SK-N-SH (cell line): ENCODE results near the gene PPP1R14C. TPM values are rescaled to one million over a fixed set of nuclear protein-coding genes. Genes with fewer than 3 reads are reported as not detected.

Experiments
- CTCF ChIA-PET: fragments of 300-600, 350-600 bp; formaldehyde crosslinking; extraction: SDS; loops from one replicate; lab custom pipeline; 2021; lab: Yijun Ruan, JAX
- POLR2A ChIA-PET: fragments of 350-600 bp; sonication (Branson Sonifier 250); formaldehyde crosslinking; extraction: SDS; loops from one replicate; lab custom pipeline; 2020; ENCODE audit warnings: antibody characterized with exemption, inconsistent platforms; lab: Yijun Ruan, JAX
- DNase-seq: peaks from one replicate; pipeline ENCODE4 v3.0.0; 2012
- H2AFZ ChIP-seq: fragments of 200-600 bp; sonication (generic); 2 replicates; pipeline ENCODE4 v1.8.1; 2016; ENCODE audit warnings: antibody characterized with exemption, mild to moderate bottlenecking, low read depth
- H3F3A ChIP-seq: fragments of 200-600 bp; sonication (generic); replicated peaks from 2 replicates; pipeline ENCODE3; 2016; ENCODE audit warnings: antibody characterized with exemption, mild to moderate bottlenecking; ENCODE audit not compliant: insufficient read depth
- H3K27ac ChIP-seq, 2 experiments: fragments of 200-500 bp in 1 of 2; fragments of 200-600 bp in 1 of 2; sonication (Bioruptor generic) in 1 of 2; sonication (generic), shearing (Covaris generic) in 1 of 2; 2 replicates each; pipeline versions ENCODE4 v1.5.1 to v1.6.1; 2014 to 2016; ENCODE audit warnings: low read depth in 2 of 2, inconsistent platforms in 1 of 2, low read length in 1 of 2, mild to moderate bottlenecking in 1 of 2, mixed read lengths in 1 of 2
- H3K27me3 ChIP-seq: fragments of 200-600 bp; sonication (generic), shearing (Covaris generic); 2 replicates; pipeline ENCODE4 v1.6.1; 2016; ENCODE audit warnings: mixed run types; ENCODE audit not compliant: insufficient read depth
- H3K36me3 ChIP-seq, 2 experiments: fragments of 200-500 bp in 1 of 2; fragments of 200-600 bp in 1 of 2; sonication (Bioruptor generic) in 1 of 2; sonication (generic) in 1 of 2; replicated peaks in 1 of 2; 2 replicates each; pipeline versions ENCODE3 to v1.5.1; 2014 to 2016; ENCODE audit warnings: low read length in 1 of 2, mild to moderate bottlenecking in 1 of 2; ENCODE audit not compliant: insufficient read depth in 2 of 2, control insufficient read depth in 1 of 2
- H3K4me1 ChIP-seq, 2 experiments: fragments of 200-500 bp in 1 of 2; fragments of 200-600 bp in 1 of 2; sonication (Bioruptor generic) in 1 of 2; sonication (generic), shearing (Covaris generic) in 1 of 2; 2 replicates each; pipeline versions ENCODE4 v1.5.1 to v1.6.1; 2014 to 2016; ENCODE audit warnings: low read depth in 1 of 2, low read length in 1 of 2, mixed run types in 1 of 2; ENCODE audit not compliant: insufficient read depth in 2 of 2, control insufficient read depth in 1 of 2
- H3K4me2 ChIP-seq: fragments of 200-600 bp; sonication (generic), shearing (Covaris generic); 2 replicates; pipeline ENCODE4 v1.6.1; 2017; ENCODE audit warnings: mixed run types
- H3K4me3 ChIP-seq, 2 experiments: fragments of 200-500 bp in 1 of 2; fragments of 200-600 bp in 1 of 2; sonication (Bioruptor generic) in 1 of 2; sonication (generic), shearing (Covaris generic) in 1 of 2; 2 replicates each; pipeline versions ENCODE4 v1.5.1 to v1.8.1; 2014 to 2016; ENCODE audit warnings: low read depth in 2 of 2, inconsistent platforms in 1 of 2, low read length in 1 of 2, mild to moderate bottlenecking in 1 of 2, mixed read lengths in 1 of 2, moderate library complexity in 1 of 2
- H3K79me2 ChIP-seq: fragments of 200-600 bp; sonication (generic); 2 replicates; pipeline ENCODE4 v1.8.1; 2017; ENCODE audit warnings: mild to moderate bottlenecking; ENCODE audit not compliant: insufficient read depth
- H3K9ac ChIP-seq: fragments of 200-600 bp; sonication (generic); 2 replicates; pipeline ENCODE4 v1.6.1; 2017; ENCODE audit warnings: mixed run types
- H3K9me2 ChIP-seq: fragments of 200-600 bp; sonication (generic); 2 replicates; pipeline ENCODE4 v1.6.1; 2017; ENCODE audit warnings: mixed run types
- H3K9me3 ChIP-seq: fragments of 200-600 bp; sonication (generic); 2 replicates; pipeline ENCODE4 v1.6.1; 2017; ENCODE audit warnings: mixed run types, mild to moderate bottlenecking, moderate library complexity
- H4K20me1 ChIP-seq: fragments of 200-600 bp; sonication (generic); 2 replicates; pipeline ENCODE4 v1.6.1; 2017; ENCODE audit warnings: mild to moderate bottlenecking, mixed run types; ENCODE audit not compliant: insufficient read depth
- FOXM1 ChIP-seq: IDR thresholded peaks from 2 replicates; pipeline ENCODE4 v1.4.0; 2012; ENCODE audit warnings: low read depth, mild to moderate bottlenecking
- GABPA ChIP-seq: IDR thresholded peaks from 2 replicates; pipeline ENCODE4 v1.4.0; 2012; ENCODE audit warnings: low read depth, mild to moderate bottlenecking
- RCOR1 ChIP-seq: fragments of 150-350 bp; IDR thresholded peaks from 2 replicates; pipeline ENCODE4 v1.6.1; 2017; ENCODE audit warnings: antibody characterized with exemption, low read length
- SIN3A ChIP-seq: IDR thresholded peaks from 2 replicates; pipeline ENCODE4 v1.6.1; 2012; ENCODE audit warnings: low read depth, mild to moderate bottlenecking, low read length, moderate library complexity, borderline replicate concordance
- YY1 ChIP-seq: IDR thresholded peaks from 2 replicates; pipeline ENCODE4 v1.4.0; 2012; ENCODE audit warnings: low read depth, mild to moderate bottlenecking
- WGBS: methylation state at CpG from one replicate; pipeline ENCODE4 v1.1.6; 2017; ENCODE audit warnings: low lambda C conversion rate; 5-methylcytosine and 5-hydroxymethylcytosine counted together
- polyA plus RNA-seq, 3 experiments: library from polyadenylated mRNA; depleted of rRNA; stranded (reverse); fragments of >200 nt; gene quantifications; 2 replicates each; pipeline ENCODE4 v1.2.3, GENCODE V29; 2012
- TF ChIP-seq, protein P1 (sequence below): IDR thresholded peaks from 2 replicates; pipeline ENCODE4 v1.6.1; 2012; ENCODE audit warnings: mild to moderate bottlenecking, low read depth, low read length, moderate library complexity
- TF ChIP-seq, protein P2 (sequence below): IDR thresholded peaks from 2 replicates; pipeline ENCODE4 v1.4.0; 2012; ENCODE audit warnings: low read depth, borderline replicate concordance
- TF ChIP-seq, protein P3 (sequence below): fragments of 150-350 bp; IDR thresholded peaks from 2 replicates; pipeline ENCODE4 v1.6.1; 2016; ENCODE audit warnings: mild to moderate bottlenecking, low read depth, low read length
- TF ChIP-seq, protein P4 (sequence below): IDR thresholded peaks from 2 replicates; pipeline ENCODE4 v1.4.0; 2012; ENCODE audit warnings: low read depth
- TF ChIP-seq, protein P5 (sequence below): IDR thresholded peaks from 2 replicates; pipeline ENCODE4 v1.4.0; 2012; ENCODE audit warnings: low read depth, borderline replicate concordance
- TF ChIP-seq, protein P6 (sequence below): fragments of 200-600 bp; sonication (generic); IDR thresholded peaks from 2 replicates; pipeline ENCODE4 v1.6.1; 2017; ENCODE audit warnings: antibody characterized with exemption, mild to moderate bottlenecking, moderate library complexity

The PPP1R14C gene
- polyA plus RNA-seq, 1 of the 3 experiments (the other 2 are of a cell fraction): not detected

DNA sequence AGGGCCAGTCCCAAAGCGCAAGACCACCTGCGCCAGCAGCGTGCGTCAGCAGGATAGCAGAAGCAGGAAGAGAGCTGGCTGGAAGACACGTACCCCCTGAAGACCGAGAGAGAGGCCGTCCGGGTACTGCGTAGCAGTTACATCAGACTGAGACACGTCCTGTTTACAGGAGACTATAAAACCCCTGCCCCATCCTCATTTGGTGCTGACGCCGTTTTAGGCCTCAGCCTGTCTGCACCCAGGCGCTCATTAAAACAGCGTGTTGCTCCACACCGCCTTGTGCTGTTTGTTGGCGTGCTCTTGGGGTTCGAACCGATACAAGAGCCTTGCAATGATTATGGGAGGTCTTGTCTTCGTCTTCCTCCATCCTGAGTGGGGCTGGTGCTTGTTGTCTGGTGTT, 42.1 kb upstream of the PPP1R14C start:
- WGBS: 23% methylated on average over 13 of the region's 19 CpGs
- POLR2A ChIA-PET: no interaction called here
- no peak for DNase-seq
- no peaks in the 10 kb centered on the region for H3K9me2 ChIP-seq
- no peak overlapping the region for H3K27ac ChIP-seq
- peaks cover 28% of the 10 kb centered on the region; the same call in 1 of the 2 replicates for H3K27me3 ChIP-seq
- H3K4me3 ChIP-seq: no peak overlapping the region
- no peaks in the 10 kb centered on the region for H3K79me2 ChIP-seq
- no peak overlapping the region for H3K4me2 ChIP-seq
- no peaks in the 10 kb centered on the region for H3K36me3 ChIP-seq
- H4K20me1 ChIP-seq: no peaks in the 10 kb centered on the region
- H3K9ac ChIP-seq: no peak overlapping the region
- H2AFZ ChIP-seq: no peak overlapping the region
- no peaks in the 10 kb centered on the region for H3K4me1 ChIP-seq
- no peaks in the 10 kb centered on the region for H3F3A ChIP-seq
- CTCF ChIA-PET: interaction anchor here (0.7 to 1.2 kb wide), 2 partner anchors 12 to 19 kb away, joined by 3 read pairs; no protein-coding TSS in a partner anchor
- H3K9me3 ChIP-seq: no peaks in the 10 kb centered on the region
- TF ChIP-seq SIN3A: no peak
- TF ChIP-seq, protein P1, sequence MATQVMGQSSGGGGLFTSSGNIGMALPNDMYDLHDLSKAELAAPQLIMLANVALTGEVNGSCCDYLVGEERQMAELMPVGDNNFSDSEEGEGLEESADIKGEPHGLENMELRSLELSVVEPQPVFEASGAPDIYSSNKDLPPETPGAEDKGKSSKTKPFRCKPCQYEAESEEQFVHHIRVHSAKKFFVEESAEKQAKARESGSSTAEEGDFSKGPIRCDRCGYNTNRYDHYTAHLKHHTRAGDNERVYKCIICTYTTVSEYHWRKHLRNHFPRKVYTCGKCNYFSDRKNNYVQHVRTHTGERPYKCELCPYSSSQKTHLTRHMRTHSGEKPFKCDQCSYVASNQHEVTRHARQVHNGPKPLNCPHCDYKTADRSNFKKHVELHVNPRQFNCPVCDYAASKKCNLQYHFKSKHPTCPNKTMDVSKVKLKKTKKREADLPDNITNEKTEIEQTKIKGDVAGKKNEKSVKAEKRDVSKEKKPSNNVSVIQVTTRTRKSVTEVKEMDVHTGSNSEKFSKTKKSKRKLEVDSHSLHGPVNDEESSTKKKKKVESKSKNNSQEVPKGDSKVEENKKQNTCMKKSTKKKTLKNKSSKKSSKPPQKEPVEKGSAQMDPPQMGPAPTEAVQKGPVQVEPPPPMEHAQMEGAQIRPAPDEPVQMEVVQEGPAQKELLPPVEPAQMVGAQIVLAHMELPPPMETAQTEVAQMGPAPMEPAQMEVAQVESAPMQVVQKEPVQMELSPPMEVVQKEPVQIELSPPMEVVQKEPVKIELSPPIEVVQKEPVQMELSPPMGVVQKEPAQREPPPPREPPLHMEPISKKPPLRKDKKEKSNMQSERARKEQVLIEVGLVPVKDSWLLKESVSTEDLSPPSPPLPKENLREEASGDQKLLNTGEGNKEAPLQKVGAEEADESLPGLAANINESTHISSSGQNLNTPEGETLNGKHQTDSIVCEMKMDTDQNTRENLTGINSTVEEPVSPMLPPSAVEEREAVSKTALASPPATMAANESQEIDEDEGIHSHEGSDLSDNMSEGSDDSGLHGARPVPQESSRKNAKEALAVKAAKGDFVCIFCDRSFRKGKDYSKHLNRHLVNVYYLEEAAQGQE: no peak
- no peak for TF ChIP-seq FOXM1
- TF ChIP-seq, protein P2, sequence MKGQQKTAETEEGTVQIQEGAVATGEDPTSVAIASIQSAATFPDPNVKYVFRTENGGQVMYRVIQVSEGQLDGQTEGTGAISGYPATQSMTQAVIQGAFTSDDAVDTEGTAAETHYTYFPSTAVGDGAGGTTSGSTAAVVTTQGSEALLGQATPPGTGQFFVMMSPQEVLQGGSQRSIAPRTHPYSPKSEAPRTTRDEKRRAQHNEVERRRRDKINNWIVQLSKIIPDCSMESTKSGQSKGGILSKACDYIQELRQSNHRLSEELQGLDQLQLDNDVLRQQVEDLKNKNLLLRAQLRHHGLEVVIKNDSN: no peak
- TF ChIP-seq, protein P3, sequence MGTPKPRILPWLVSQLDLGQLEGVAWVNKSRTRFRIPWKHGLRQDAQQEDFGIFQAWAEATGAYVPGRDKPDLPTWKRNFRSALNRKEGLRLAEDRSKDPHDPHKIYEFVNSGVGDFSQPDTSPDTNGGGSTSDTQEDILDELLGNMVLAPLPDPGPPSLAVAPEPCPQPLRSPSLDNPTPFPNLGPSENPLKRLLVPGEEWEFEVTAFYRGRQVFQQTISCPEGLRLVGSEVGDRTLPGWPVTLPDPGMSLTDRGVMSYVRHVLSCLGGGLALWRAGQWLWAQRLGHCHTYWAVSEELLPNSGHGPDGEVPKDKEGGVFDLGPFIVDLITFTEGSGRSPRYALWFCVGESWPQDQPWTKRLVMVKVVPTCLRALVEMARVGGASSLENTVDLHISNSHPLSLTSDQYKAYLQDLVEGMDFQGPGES: no peak
- TF ChIP-seq, protein P4, sequence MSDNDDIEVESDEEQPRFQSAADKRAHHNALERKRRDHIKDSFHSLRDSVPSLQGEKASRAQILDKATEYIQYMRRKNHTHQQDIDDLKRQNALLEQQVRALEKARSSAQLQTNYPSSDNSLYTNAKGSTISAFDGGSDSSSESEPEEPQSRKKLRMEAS: no peak
- TF ChIP-seq GABPA: no peak
- TF ChIP-seq, protein P5, sequence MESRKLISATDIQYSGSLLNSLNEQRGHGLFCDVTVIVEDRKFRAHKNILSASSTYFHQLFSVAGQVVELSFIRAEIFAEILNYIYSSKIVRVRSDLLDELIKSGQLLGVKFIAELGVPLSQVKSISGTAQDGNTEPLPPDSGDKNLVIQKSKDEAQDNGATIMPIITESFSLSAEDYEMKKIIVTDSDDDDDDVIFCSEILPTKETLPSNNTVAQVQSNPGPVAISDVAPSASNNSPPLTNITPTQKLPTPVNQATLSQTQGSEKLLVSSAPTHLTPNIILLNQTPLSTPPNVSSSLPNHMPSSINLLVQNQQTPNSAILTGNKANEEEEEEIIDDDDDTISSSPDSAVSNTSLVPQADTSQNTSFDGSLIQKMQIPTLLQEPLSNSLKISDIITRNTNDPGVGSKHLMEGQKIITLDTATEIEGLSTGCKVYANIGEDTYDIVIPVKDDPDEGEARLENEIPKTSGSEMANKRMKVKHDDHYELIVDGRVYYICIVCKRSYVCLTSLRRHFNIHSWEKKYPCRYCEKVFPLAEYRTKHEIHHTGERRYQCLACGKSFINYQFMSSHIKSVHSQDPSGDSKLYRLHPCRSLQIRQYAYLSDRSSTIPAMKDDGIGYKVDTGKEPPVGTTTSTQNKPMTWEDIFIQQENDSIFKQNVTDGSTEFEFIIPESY: no peak
- TF ChIP-seq, protein P6, sequence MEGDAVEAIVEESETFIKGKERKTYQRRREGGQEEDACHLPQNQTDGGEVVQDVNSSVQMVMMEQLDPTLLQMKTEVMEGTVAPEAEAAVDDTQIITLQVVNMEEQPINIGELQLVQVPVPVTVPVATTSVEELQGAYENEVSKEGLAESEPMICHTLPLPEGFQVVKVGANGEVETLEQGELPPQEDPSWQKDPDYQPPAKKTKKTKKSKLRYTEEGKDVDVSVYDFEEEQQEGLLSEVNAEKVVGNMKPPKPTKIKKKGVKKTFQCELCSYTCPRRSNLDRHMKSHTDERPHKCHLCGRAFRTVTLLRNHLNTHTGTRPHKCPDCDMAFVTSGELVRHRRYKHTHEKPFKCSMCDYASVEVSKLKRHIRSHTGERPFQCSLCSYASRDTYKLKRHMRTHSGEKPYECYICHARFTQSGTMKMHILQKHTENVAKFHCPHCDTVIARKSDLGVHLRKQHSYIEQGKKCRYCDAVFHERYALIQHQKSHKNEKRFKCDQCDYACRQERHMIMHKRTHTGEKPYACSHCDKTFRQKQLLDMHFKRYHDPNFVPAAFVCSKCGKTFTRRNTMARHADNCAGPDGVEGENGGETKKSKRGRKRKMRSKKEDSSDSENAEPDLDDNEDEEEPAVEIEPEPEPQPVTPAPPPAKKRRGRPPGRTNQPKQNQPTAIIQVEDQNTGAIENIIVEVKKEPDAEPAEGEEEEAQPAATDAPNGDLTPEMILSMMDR: no peak
- no peak for TF ChIP-seq YY1
- TF ChIP-seq RCOR1: no peak
